ENCODE results near the gene KLF3.

KLF3 gene

GRCh38 chr4:38664706-38665401, 855 bp downstream of the KLF3 start:
- no peak for DNase-seq (ENCODE audit: low read depth)
- TF ChIP-seq, protein P1, sequence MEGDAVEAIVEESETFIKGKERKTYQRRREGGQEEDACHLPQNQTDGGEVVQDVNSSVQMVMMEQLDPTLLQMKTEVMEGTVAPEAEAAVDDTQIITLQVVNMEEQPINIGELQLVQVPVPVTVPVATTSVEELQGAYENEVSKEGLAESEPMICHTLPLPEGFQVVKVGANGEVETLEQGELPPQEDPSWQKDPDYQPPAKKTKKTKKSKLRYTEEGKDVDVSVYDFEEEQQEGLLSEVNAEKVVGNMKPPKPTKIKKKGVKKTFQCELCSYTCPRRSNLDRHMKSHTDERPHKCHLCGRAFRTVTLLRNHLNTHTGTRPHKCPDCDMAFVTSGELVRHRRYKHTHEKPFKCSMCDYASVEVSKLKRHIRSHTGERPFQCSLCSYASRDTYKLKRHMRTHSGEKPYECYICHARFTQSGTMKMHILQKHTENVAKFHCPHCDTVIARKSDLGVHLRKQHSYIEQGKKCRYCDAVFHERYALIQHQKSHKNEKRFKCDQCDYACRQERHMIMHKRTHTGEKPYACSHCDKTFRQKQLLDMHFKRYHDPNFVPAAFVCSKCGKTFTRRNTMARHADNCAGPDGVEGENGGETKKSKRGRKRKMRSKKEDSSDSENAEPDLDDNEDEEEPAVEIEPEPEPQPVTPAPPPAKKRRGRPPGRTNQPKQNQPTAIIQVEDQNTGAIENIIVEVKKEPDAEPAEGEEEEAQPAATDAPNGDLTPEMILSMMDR (conservative IDR thresholded peaks at IDR 0.05; ENCODE audit: low read depth, low read length) = no peak
- peak overlapping the region; percentile 82 for H3K4me3 ChIP-seq (ENCODE audit: low read length)

GRCh38 chr4:38665551-38666411, 1.8 kb downstream of the KLF3 start:
- TF ChIP-seq, protein P1 (conservative IDR thresholded peaks at IDR 0.05; ENCODE audit: low read depth, low read length) = no peak
- no peak for DNase-seq (ENCODE audit: low read depth)
- peak overlapping the region; percentile 82 for H3K4me3 ChIP-seq (ENCODE audit: low read length)

GRCh38 chr4:38666766-38667084, 2.7 kb downstream of the KLF3 start:
- DNase-seq (ENCODE audit: low read depth) = no peak
- H3K4me3 ChIP-seq (ENCODE audit: low read length) = peak overlapping the region; percentile 82
- TF ChIP-seq, protein P1 (conservative IDR thresholded peaks at IDR 0.05; ENCODE audit: low read depth, low read length) = no peak

- DNase-seq (ENCODE audit: low read depth) = peak; percentile 90
- TF ChIP-seq, protein P1 (conservative IDR thresholded peaks at IDR 0.05; ENCODE audit: low read depth, low read length) = no peak
- H3K4me3 ChIP-seq (ENCODE audit: low read length) = peak overlapping the region; percentile 82
Observed at GRCh38 chr4:38667085-38667893, 3.3 kb downstream of the KLF3 start.

DNA sequence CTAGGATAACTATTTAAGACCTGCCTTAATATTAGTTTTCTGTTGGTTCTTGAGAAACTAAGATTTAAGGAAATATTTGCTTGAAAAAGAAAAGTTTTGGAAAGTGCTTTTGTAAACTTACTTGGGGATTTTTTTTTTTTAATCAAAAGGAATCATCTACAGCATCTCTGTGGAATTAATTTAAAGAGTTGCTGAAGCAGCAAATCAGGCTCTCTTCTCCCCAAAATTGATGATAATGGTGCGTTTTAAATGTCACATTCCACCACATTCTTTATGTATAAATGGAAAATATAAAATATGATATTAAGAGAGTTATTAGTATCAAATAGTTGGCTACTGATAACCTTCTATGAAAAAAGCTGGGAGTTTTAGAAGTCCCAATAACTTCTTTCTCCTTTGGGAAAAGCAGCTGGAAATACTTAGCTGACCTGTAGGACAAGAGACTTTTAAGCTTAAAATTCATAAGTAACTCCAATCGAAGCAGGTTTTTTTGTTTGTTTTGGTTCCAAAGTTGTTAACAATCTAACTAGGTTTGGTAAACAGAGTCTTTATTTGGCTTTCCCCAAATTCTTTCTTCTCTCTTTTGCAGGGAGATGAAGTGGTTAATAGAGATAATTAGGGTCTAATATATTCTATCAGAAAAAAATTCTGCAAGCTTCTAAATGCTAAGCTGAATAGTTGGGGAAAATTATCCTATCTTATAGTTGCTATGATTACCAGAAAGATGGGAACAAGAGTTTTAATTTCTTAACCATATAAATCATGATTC, 4.4 kb downstream of the KLF3 start:
- H3K4me3 ChIP-seq (ENCODE audit: low read length) = no peak overlapping the region
- TF ChIP-seq, protein P1 (conservative IDR thresholded peaks at IDR 0.05; ENCODE audit: low read depth, low read length) = no peak

GRCh38 chr4:38669208-38669607, 5.2 kb downstream of the KLF3 start:
- no peak overlapping the region for H3K4me3 ChIP-seq (ENCODE audit: low read length)
- TF ChIP-seq, protein P1 (conservative IDR thresholded peaks at IDR 0.05; ENCODE audit: low read depth, low read length) = no peak
- no peak for DNase-seq (ENCODE audit: low read depth)

More for the DNA sequence above, 4.4 kb downstream of the KLF3 start:
- DNase-seq (ENCODE audit: low read depth) = no peak

Measured in retinal pigment epithelial cell (primary cell).